Muscle of leg (tissue), 11 donors: ENCODE results near the gene HBQ1. TPM values are rescaled to one million over a fixed set of nuclear protein-coding genes. Genes with fewer than 3 reads are reported as not detected.

Experiments used
- DNase-seq: peaks from one replicate; pipeline ENCODE4 v3.0.0; 2013
- H3K27ac ChIP-seq: one replicate; pipeline ENCODE4 v1.5.1; 2013; ENCODE audit warnings: mild to moderate bottlenecking, low read length, control low read depth
- H3K27me3 ChIP-seq: one replicate; pipeline ENCODE4 v1.6.1; 2013; ENCODE audit warnings: low read length; ENCODE audit not compliant: control insufficient read depth, insufficient read depth
- H3K36me3 ChIP-seq: one replicate; pipeline ENCODE4 v1.6.1; 2013; ENCODE audit warnings: low read length; ENCODE audit not compliant: control insufficient read depth, insufficient read depth
- H3K4me1 ChIP-seq: one replicate; pipeline ENCODE4 v1.6.1; 2013; ENCODE audit warnings: low read length; ENCODE audit not compliant: control insufficient read depth, insufficient read depth
- H3K4me3 ChIP-seq: one replicate; pipeline ENCODE4 v1.5.1; 2013; ENCODE audit warnings: low read length, control low read depth
- H3K9me3 ChIP-seq: replicated peaks from 2 replicates; pipeline ENCODE4 v1.6.1; 2013; ENCODE audit warnings: low read depth, low read length; ENCODE audit not compliant: control insufficient read depth
- WGBS: methylation state at CpG from one replicate; pipeline ENCODE4 v1.1.5; 2013; ENCODE audit warnings: missing lambda C conversion rate; ENCODE audit not compliant: insufficient coverage; 5-methylcytosine and 5-hydroxymethylcytosine counted together
- polyA plus RNA-seq, 8 donors: library from polyadenylated mRNA; unstranded; fragments of 120-200 nt; gene quantifications; one replicate each; pipeline versions ENCODE4 v1.2.1 to v1.2.3, GENCODE V29; 2013; ENCODE audit warnings: inconsistent platforms in 1 of 8, low replicate concordance in 1 of 8; ENCODE audit not compliant: insufficient read length in 8 of 8, insufficient read depth in 1 of 8
- total RNA-seq: library from RNA; stranded (reverse); fragments of 120-200 nt; gene quantifications from one replicate; pipeline ENCODE4 v1.2.4, GENCODE V29; 2013

HBQ1 gene
- total and polyA plus RNA-seq, 9 donors = 0.85 to 3.2 (median 2.0) TPM

- Histone ChIP-seq H3K36me3 (peaks cover 44% of the 10 kb centered on the region), H3K4me3 (no peak overlapping the region), H3K27me3 (peaks cover 8% of the 10 kb centered on the region), H3K9me3 (no peaks in the 10 kb centered on the region), H3K4me1 (peaks cover 10% of the 10 kb centered on the region), H3K27ac (no peak overlapping the region)
- no peak for DNase-seq
- 59% methylated on average over 11 of the region's 13 CpGs for WGBS
These were observed 5.0 kb downstream of the HBQ1 start for GRCh38 chr16:185213-185612.

DNA sequence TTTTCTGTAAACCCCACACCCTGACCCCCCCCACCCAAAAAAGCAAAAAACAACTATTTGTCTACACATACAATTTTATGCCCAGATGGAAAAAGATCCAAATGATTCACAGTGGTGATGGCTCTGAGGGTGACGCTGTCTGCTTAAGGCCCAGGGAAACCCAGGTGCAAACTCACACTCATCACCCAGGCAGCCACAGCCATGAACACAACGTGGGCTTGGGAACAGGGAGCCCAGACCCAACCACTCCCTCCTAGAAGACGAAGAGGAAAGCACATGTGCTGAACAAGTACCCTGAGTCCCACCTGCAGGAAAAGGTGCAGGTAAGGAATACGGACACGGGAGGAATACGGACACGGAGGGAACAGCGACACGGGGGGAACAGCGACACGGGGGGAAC is 5.4 kb downstream of the HBQ1 start:
- Histone ChIP-seq H3K4me1 (peaks cover 6% of the 10 kb centered on the region), H3K9me3 (no peaks in the 10 kb centered on the region), H3K4me3 (no peak overlapping the region), H3K27me3 (peaks cover 5% of the 10 kb centered on the region), H3K36me3 (peaks cover 49% of the 10 kb centered on the region), H3K27ac (no peak overlapping the region)
- DNase-seq = no peak
- WGBS = 100% methylated on average over 1 of the region's 11 CpGs

DNA sequence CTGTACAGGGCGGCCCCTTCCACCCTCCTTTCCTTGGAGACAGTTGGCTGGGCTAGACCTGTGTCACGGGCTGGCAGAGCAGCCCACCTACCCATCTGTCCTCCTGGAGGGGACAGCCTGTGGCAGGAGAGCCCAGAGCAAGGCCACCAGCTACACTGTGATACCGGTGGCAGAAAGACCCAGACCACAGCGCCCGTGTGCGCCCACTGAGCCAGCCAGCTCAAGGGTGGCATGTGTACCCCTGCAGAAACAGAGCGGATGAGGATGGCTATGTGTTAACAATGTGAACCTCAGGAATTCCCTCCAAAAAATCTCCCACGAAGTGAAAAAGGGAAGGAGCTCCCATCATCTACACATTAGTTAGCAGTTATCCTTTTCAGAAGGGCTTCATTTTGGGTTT is 7.1 kb downstream of the HBQ1 start:
- Histone ChIP-seq H3K36me3 (peaks cover 65% of the 10 kb centered on the region), H3K27me3 (no peaks in the 10 kb centered on the region), H3K4me1 (no peaks in the 10 kb centered on the region), H3K9me3 (no peaks in the 10 kb centered on the region), H3K27ac (no peak overlapping the region), H3K4me3 (no peak overlapping the region)
- 100% methylated on average over 2 of the region's 8 CpGs for WGBS
- DNase-seq = no peak

DNA sequence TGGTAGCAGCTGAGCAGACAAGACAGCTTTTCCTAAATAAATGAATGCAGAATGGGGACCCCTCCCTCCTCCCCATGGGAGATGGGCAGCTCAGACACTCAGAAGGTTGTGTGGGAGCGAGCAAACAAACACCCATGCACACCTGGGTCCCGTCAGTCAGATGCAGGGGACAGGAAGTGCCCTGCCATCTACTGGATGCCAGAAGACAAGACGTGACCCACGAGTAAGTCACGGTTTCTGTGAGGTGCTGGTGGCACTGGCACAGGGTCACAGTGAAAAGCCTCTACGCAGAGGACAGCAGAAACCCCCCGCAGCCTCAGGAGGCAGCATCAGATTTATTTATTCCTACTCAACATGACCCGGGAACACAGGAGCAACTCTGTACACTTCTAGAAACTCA is 8.4 kb downstream of the HBQ1 start:
- peaks cover 77% of the 10 kb centered on the region for H3K36me3 ChIP-seq
- DNase-seq = no peak
- 82% methylated on average over 5 of the region's 8 CpGs for WGBS
- no peak overlapping the region for H3K4me3 ChIP-seq
- no peaks in the 10 kb centered on the region for H3K27me3 ChIP-seq
- no peak overlapping the region for H3K27ac ChIP-seq
- no peaks in the 10 kb centered on the region for H3K9me3 ChIP-seq
- H3K4me1 ChIP-seq = no peaks in the 10 kb centered on the region

DNA sequence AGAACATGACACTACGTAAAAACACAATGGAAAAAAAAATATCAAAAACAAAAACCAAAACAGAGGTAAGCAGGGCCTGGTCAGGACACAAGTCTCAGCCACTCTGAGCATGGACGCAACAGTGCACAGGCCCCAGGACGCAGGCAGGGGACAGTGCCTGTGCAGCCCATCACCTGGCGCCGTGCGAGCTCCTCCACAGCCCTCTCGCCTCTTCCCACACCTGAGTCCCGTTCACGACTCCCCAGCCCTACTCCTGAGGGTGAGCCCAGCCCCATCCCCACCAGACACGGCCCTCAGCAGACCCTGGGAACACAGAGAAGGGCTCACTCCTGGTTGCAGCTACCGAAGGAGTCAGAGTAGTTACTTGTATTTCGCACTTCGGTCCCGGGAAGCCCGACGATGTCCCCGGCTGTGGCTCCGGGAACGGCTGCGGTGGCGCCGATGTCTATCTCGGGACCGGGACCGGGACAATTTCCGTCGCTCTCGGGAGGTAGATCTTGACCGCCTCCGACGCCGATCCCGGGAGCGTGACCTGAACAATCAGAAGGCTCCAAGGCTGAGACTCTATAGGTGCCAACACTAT is 9.4 kb downstream of the HBQ1 start:
- DNase-seq = no peak

DNA sequence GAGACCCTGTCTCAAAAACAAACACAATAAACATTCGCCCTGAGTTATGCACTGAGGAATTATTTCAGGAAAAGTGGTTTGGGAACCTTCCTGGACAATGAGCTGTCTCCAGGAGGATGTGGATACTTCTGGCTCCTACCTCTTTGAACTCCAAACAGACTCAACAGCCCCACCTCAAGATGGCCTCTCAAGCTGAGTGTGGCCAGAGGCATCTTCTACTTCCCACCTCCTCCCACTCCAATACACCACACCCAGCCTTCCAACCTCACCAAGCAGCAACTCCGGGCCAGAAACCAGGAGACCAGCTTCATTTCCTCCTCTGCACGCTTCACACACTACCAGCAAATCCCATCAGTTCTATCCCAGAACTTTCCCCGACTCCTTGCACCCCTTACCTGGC is 11.6 kb downstream of the HBQ1 start:
- 75% methylated on average over 3 of the region's 4 CpGs for WGBS
- no peak for DNase-seq
- no peak overlapping the region for H3K27ac ChIP-seq
- no peaks in the 10 kb centered on the region for H3K9me3 ChIP-seq
- H3K27me3 ChIP-seq = no peaks in the 10 kb centered on the region
- H3K4me1 ChIP-seq = no peaks in the 10 kb centered on the region
- H3K36me3 ChIP-seq = peaks cover 84% of the 10 kb centered on the region
- H3K4me3 ChIP-seq = no peak overlapping the region

More for the DNA sequence above, 9.4 kb downstream of the HBQ1 start:
- Histone ChIP-seq H3K27me3 (no peaks in the 10 kb centered on the region), H3K9me3 (no peaks in the 10 kb centered on the region), H3K4me3 (no peak overlapping the region), H3K4me1 (no peaks in the 10 kb centered on the region), H3K27ac (no peak overlapping the region), H3K36me3 (peaks cover 81% of the 10 kb centered on the region)
- 95% methylated on average over 34 of the region's 34 CpGs for WGBS

GRCh38 chr16:192686-193085 is 12.4 kb downstream of the HBQ1 start:
- Histone ChIP-seq H3K4me1 (no peaks in the 10 kb centered on the region), H3K4me3 (no peak overlapping the region), H3K9me3 (no peaks in the 10 kb centered on the region), H3K27ac (no peak overlapping the region), H3K36me3 (peaks cover 85% of the 10 kb centered on the region), H3K27me3 (no peaks in the 10 kb centered on the region)
- WGBS = 94% methylated on average over 7 of the region's 11 CpGs
- no peak for DNase-seq

- WGBS = 94% methylated on average over 8 of the region's 15 CpGs
- H3K27ac ChIP-seq = no peak overlapping the region
- H3K4me1 ChIP-seq = no peaks in the 10 kb centered on the region
- peaks cover 86% of the 10 kb centered on the region for H3K36me3 ChIP-seq
- DNase-seq = no peak
- H3K4me3 ChIP-seq = no peak overlapping the region
- no peaks in the 10 kb centered on the region for H3K9me3 ChIP-seq
- no peaks in the 10 kb centered on the region for H3K27me3 ChIP-seq
These were observed 13.2 kb downstream of the HBQ1 start for GRCh38 chr16:193441-193840.

DNA sequence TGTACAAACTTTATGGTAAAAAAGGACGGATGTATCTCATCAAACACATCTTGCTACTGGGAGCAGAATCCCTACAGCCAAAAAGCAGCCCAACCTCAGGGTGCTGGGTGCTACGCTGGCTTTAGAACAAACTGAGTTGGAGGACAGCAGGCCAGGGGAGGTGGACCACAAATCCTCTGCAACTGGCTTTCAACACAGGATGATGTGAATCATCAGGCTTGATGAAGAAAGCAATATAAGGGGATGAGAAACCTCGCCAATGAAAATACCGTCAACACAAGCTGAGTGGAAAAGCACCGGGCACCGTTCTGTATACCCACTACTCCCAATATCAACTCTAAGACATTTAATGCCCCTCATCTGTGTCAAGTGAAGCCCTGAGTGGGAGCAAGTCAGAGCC is 14.3 kb downstream of the HBQ1 start:
- Histone ChIP-seq H3K4me1 (no peaks in the 10 kb centered on the region), H3K27me3 (no peaks in the 10 kb centered on the region), H3K9me3 (no peaks in the 10 kb centered on the region), H3K36me3 (peaks cover 85% of the 10 kb centered on the region), H3K27ac (no peak overlapping the region), H3K4me3 (no peak overlapping the region)
- DNase-seq = no peak
- 83% methylated on average over 1 of the region's 6 CpGs for WGBS

GRCh38 chr16:200388-200787 is 20.1 kb downstream of the HBQ1 start:
- Histone ChIP-seq H3K27me3 (no peaks in the 10 kb centered on the region), H3K36me3 (peaks cover 67% of the 10 kb centered on the region), H3K9me3 (no peaks in the 10 kb centered on the region), H3K27ac (no peak overlapping the region), H3K4me3 (no peak overlapping the region), H3K4me1 (no peaks in the 10 kb centered on the region)
- DNase-seq = no peak
- WGBS = 100% methylated on average over 3 of the region's 5 CpGs

DNA sequence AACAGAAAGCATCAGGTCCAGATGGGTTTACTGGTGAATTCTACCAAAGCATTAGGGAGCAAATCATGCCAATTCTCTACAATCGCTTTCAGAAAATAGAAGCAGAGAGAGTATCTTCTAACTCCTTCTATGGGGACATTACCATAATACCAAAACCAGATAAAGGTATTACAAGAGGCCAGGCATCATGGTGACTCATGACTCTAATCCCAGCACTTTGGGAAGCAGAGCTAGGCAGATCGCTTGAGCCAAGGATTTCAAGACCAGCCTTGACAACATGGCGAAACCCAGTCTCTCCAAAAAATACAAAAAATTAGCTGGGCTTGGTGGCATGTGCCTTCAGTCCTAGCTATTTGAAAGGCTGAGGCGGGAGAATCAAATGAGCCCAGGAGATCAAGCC is 23.0 kb downstream of the HBQ1 start:
- H3K36me3 ChIP-seq = peaks cover 69% of the 10 kb centered on the region
- no peaks in the 10 kb centered on the region for H3K4me1 ChIP-seq
- no peaks in the 10 kb centered on the region for H3K9me3 ChIP-seq
- 90% methylated on average over 2 of the region's 4 CpGs for WGBS
- H3K27me3 ChIP-seq = no peaks in the 10 kb centered on the region
- H3K27ac ChIP-seq = no peak overlapping the region
- DNase-seq = no peak
- H3K4me3 ChIP-seq = no peak overlapping the region
